Measurements from ENCODE around the gene FSTL5.

Gene FSTL5

GRCh38 chr4:161937596-161937995 is 226.2 kb downstream of the FSTL5 start:
- no peak for DNase-seq (ENCODE audit: low read depth in 2 of 2)

GRCh38 chr4:161936625-161937550 is 226.9 kb downstream of the FSTL5 start:
- DNase-seq (ENCODE audit: low read depth in 2 of 2) = peak; percentile 94 to 95

GRCh38 chr4:161931089-161931488 is 232.7 kb downstream of the FSTL5 start:
- no peak for DNase-seq (ENCODE audit: low read depth in 2 of 2)

- DNase-seq (ENCODE audit: low read depth in 2 of 2) = peak in 1 of 2 experiments; percentile 8
These were observed 233.8 kb downstream of the FSTL5 start for GRCh38 chr4:161929956-161930355.

GRCh38 chr4:161926033-161926828 is 237.6 kb downstream of the FSTL5 start:
- no peak for DNase-seq (ENCODE audit: low read depth in 2 of 2)

- DNase-seq (ENCODE audit: low read depth in 2 of 2) = no peak
These were observed 243.3 kb downstream of the FSTL5 start for GRCh38 chr4:161920304-161921052.

GRCh38 chr4:161919442-161920220 is 244.2 kb downstream of the FSTL5 start:
- no peak for DNase-seq (ENCODE audit: low read depth in 2 of 2)

- DNase-seq (ENCODE audit: low read depth in 2 of 2) = no peak
These were observed 247.8 kb downstream of the FSTL5 start for GRCh38 chr4:161916035-161916434.

- peak; percentile 44 to 46 for DNase-seq (ENCODE audit: low read depth in 2 of 2)
These were observed 256.2 kb downstream of the FSTL5 start for GRCh38 chr4:161907590-161907955.

- no peak for DNase-seq (ENCODE audit: low read depth in 2 of 2)
These were observed 256.8 kb downstream of the FSTL5 start for GRCh38 chr4:161906836-161907589.

GRCh38 chr4:161900110-161900509 is 263.7 kb downstream of the FSTL5 start:
- no peak for DNase-seq (ENCODE audit: low read depth in 2 of 2)

- DNase-seq (ENCODE audit: low read depth in 2 of 2) = no peak
These were observed 269.2 kb downstream of the FSTL5 start for GRCh38 chr4:161894493-161895167.

GRCh38 chr4:161894014-161894413 is 269.8 kb downstream of the FSTL5 start:
- no peak for DNase-seq (ENCODE audit: low read depth in 2 of 2)

GRCh38 chr4:161893566-161893965 is 270.2 kb downstream of the FSTL5 start:
- no peak for DNase-seq (ENCODE audit: low read depth in 2 of 2)

- DNase-seq (ENCODE audit: low read depth in 2 of 2) = no peak
These were observed 270.8 kb downstream of the FSTL5 start for GRCh38 chr4:161892951-161893350.

GRCh38 chr4:161883157-161883556 is 280.6 kb downstream of the FSTL5 start:
- DNase-seq (ENCODE audit: low read depth in 2 of 2) = no peak

GRCh38 chr4:161881370-161881769 is 282.4 kb downstream of the FSTL5 start:
- no peak for DNase-seq (ENCODE audit: low read depth in 2 of 2)

- no peak for DNase-seq (ENCODE audit: low read depth in 2 of 2)
These were observed 294.3 kb downstream of the FSTL5 start for GRCh38 chr4:161869511-161869910.

GRCh38 chr4:161856711-161857326 is 307.0 kb downstream of the FSTL5 start:
- no peak for DNase-seq (ENCODE audit: low read depth in 2 of 2)
